NB4 (cell line): ENCODE results near the gene ISYNA1.

ENCODE experiments used
- DNase-seq: peaks from one replicate; pipeline ENCODE4 v3.0.0; 2010; ENCODE audit warnings: low read depth
- H3K4me3 ChIP-seq: one replicate; pipeline ENCODE4 v1.5.1; 2011; ENCODE audit warnings: mild to moderate bottlenecking, low read depth, low read length, moderate library complexity
- CTCF ChIP-seq: IDR thresholded peaks from one replicate; pipeline ENCODE4 v1.5.1; 2012; ENCODE audit warnings: low read depth, low read length
- MAX ChIP-seq: IDR thresholded peaks from 2 replicates; pipeline ENCODE4 v1.6.1; 2011; ENCODE audit warnings: low read depth, low read length
- MYC ChIP-seq: IDR thresholded peaks from 2 replicates; pipeline ENCODE4 v1.6.1; 2011; ENCODE audit warnings: low read depth, low read length
- POLR2A ChIP-seq: IDR thresholded peaks from 2 replicates; pipeline ENCODE4 v1.6.1; 2011; ENCODE audit warnings: mild to moderate bottlenecking; ENCODE audit not compliant: insufficient read length; ENCODE audit errors: extremely low read depth

The ISYNA1 gene

GRCh38 chr19:18429717-18430416 is 8.1 kb downstream of the ISYNA1 start:
- DNase-seq = peak; percentile 71
- H3K4me3 ChIP-seq = peak overlapping the region; percentile 12
- TF ChIP-seq CTCF = no peak
- no peak for TF ChIP-seq MYC
- TF ChIP-seq POLR2A = no peak
- TF ChIP-seq MAX = no peak

GRCh38 chr19:18428787-18429674 is 8.9 kb downstream of the ISYNA1 start:
- TF ChIP-seq MAX (no peak), MYC (no peak), POLR2A (no peak), CTCF (no peak)
- peak overlapping the region; percentile 12 for H3K4me3 ChIP-seq
- peak; percentile 95 for DNase-seq

GRCh38 chr19:18428173-18428786 is 9.7 kb downstream of the ISYNA1 start:
- TF ChIP-seq CTCF (no peak), POLR2A (no peak), MYC (no peak), MAX (no peak)
- DNase-seq = no peak
- no peak overlapping the region for H3K4me3 ChIP-seq

- TF ChIP-seq POLR2A = no peak
- no peak overlapping the region for H3K4me3 ChIP-seq
- no peak for DNase-seq
Observed at GRCh38 chr19:18427743-18428113, 10.2 kb downstream of the ISYNA1 start.

- DNase-seq = no peak
- TF ChIP-seq POLR2A (no peak), MYC (no peak), MAX (no peak), CTCF (no peak)
- no peak overlapping the region for H3K4me3 ChIP-seq
Observed at GRCh38 chr19:18427080-18427742, 10.7 kb downstream of the ISYNA1 start.
